Lower lobe of right lung (tissue), 2 donors: ENCODE measurements around the gene SNCA. TPM values are rescaled to one million over a fixed set of nuclear protein-coding genes. Genes with fewer than 3 reads are reported as not detected.
A peak's percentile ranks its signal among the peaks of the same experiment; 100 is the strongest.

Experiments
- ATAC-seq, 2 donors: fragments of 200-7000 bp; cut with Tn5 transposase; one replicate each; pipeline ENCODE4 v1.9.1; 2020 to 2022; ENCODE audit warnings: mild to moderate bottlenecking in 2 of 2, moderate library complexity in 2 of 2
- DNase-seq: peaks from one replicate; pipeline ENCODE4 v3.0.0-alpha.2; 2020
- H3K27ac ChIP-seq: fragments of 200-600 bp; one replicate; pipeline ENCODE4 v1.8.0; 2022
- H3K27me3 ChIP-seq: fragments of 200-600 bp; one replicate; pipeline ENCODE4 v1.8.0; 2022; ENCODE audit warnings: low read depth
- H3K36me3 ChIP-seq: fragments of 200-600 bp; one replicate; pipeline ENCODE4 v1.8.0; 2022; ENCODE audit warnings: mild to moderate bottlenecking
- H3K4me1 ChIP-seq: fragments of 200-600 bp; one replicate; pipeline ENCODE4 v1.8.0; 2022
- H3K4me3 ChIP-seq: fragments of 200-600 bp; one replicate; pipeline ENCODE4 v1.8.0; 2022; ENCODE audit warnings: mild to moderate bottlenecking
- H3K9me3 ChIP-seq: fragments of 200-600 bp; one replicate; pipeline ENCODE4 v1.8.0; 2022
- CTCF ChIP-seq: fragments of 200-600 bp; IDR thresholded peaks from one replicate; pipeline ENCODE4 v1.8.0; 2022; ENCODE audit warnings: antibody characterized with exemption, mild to moderate bottlenecking
- intact Hi-C: fragments of 100-400 bp; cut with DNase I; formaldehyde crosslinking; loops from one replicate; pipeline ENCODE4 v1.11.0; 2022
- total RNA-seq: library from RNA; stranded (reverse); fragmentation: NEBNext Ultra II Directional; extraction: Animal tissue kit (Norgen Biotek cat#: 25700); gene quantifications from one replicate; pipeline ENCODE4 v1.2.1, GENCODE V29; 2021
- donor health status: DM: no; HTN: yes; CAD: no; lungs with severe emphysema.

The SNCA gene
- total RNA-seq, 1 donor from 2014 or later: 7.8 TPM

GRCh38 chr4:89769856-89770255 lies 67.1 kb downstream of the SNCA start:
- TF ChIP-seq CTCF: no peak
- H3K4me3 ChIP-seq: no peak overlapping the region
- no peaks in the 10 kb centered on the region for H3K36me3 ChIP-seq
- no peak overlapping the region for H3K27ac ChIP-seq
- no peaks in the 10 kb centered on the region for H3K9me3 ChIP-seq
- peaks cover 6% of the 10 kb centered on the region for H3K4me1 ChIP-seq
- intact Hi-C loops: no loop called here
- H3K27me3 ChIP-seq: no peaks in the 10 kb centered on the region
- DNase-seq (no peak), ATAC-seq (no peak)

- no peaks in the 10 kb centered on the region for H3K27me3 ChIP-seq
- intact Hi-C loops: no loop called here
- no peaks in the 10 kb centered on the region for H3K9me3 ChIP-seq
- no peak for ATAC-seq
- TF ChIP-seq CTCF: no peak
- H3K4me3 ChIP-seq: no peak overlapping the region
- DNase-seq: no peak
- H3K27ac ChIP-seq: no peak overlapping the region
- H3K4me1 ChIP-seq: peaks cover 6% of the 10 kb centered on the region
- H3K36me3 ChIP-seq: no peaks in the 10 kb centered on the region
Observed at GRCh38 chr4:89767924-89768323, 69.0 kb downstream of the SNCA start.

GRCh38 chr4:89765966-89766365 lies 71.0 kb downstream of the SNCA start:
- ATAC-seq: peak; percentile 39 to 60
- Histone ChIP-seq H3K27ac (peak overlapping the region; percentile 14), H3K36me3 (no peaks in the 10 kb centered on the region), H3K27me3 (no peaks in the 10 kb centered on the region), H3K4me1 (peaks cover 6% of the 10 kb centered on the region), H3K4me3 (no peak overlapping the region), H3K9me3 (no peaks in the 10 kb centered on the region)
- no peak for DNase-seq
- intact Hi-C loops: no loop called here
- no peak for TF ChIP-seq CTCF

- no peak overlapping the region for H3K4me3 ChIP-seq
- no peaks in the 10 kb centered on the region for H3K36me3 ChIP-seq
- H3K9me3 ChIP-seq: no peaks in the 10 kb centered on the region
- H3K27me3 ChIP-seq: no peaks in the 10 kb centered on the region
- no peak for TF ChIP-seq CTCF
- DNase-seq (no peak), ATAC-seq (no peak)
- intact Hi-C loops: no loop called here
- H3K27ac ChIP-seq: peak overlapping the region; percentile 14
- H3K4me1 ChIP-seq: peaks cover 6% of the 10 kb centered on the region
Observed at GRCh38 chr4:89765528-89765927, 71.4 kb downstream of the SNCA start.

- Histone ChIP-seq H3K36me3 (no peaks in the 10 kb centered on the region), H3K4me1 (peaks cover 6% of the 10 kb centered on the region), H3K27ac (no peak overlapping the region), H3K4me3 (no peak overlapping the region), H3K27me3 (no peaks in the 10 kb centered on the region), H3K9me3 (no peaks in the 10 kb centered on the region)
- DNase-seq (no peak), ATAC-seq (no peak)
- intact Hi-C loops: no loop called here
- no peak for TF ChIP-seq CTCF
Observed at GRCh38 chr4:89762311-89762710, 74.7 kb downstream of the SNCA start.

GRCh38 chr4:89759426-89759825 lies 77.5 kb downstream of the SNCA start:
- Histone ChIP-seq H3K4me1 (no peaks in the 10 kb centered on the region), H3K27me3 (no peaks in the 10 kb centered on the region), H3K4me3 (no peak overlapping the region), H3K9me3 (no peaks in the 10 kb centered on the region), H3K36me3 (no peaks in the 10 kb centered on the region), H3K27ac (no peak overlapping the region)
- TF ChIP-seq CTCF: no peak
- ATAC-seq (no peak), DNase-seq (no peak)
- intact Hi-C loops: no loop called here
